Stimulated activated CD8-positive, alpha-beta memory T cell treated with anti-CD3 and anti-CD28 coated beads, Interleukin-4, amount 100 ng/mL, for 24 hours (primary cell): ENCODE measurements around the gene CSH1.
A peak's percentile ranks its signal among the peaks of the same experiment; 100 is the strongest.
"Not testable (repeated sequence)": the region's sequence is repeated elsewhere in the genome, so short reads cannot be mapped to it uniquely, and the experiment has no call there.

ENCODE experiments used
- DNase-seq: peaks from one replicate; pipeline ENCODE4 v3.0.0-alpha.2; 2020; ENCODE audit warnings: low read depth

Gene CSH1

GRCh38 chr17:63903787-63904201 is 7.4 kb upstream of the CSH1 start:
- DNase-seq: not testable (repeated sequence)

DNA sequence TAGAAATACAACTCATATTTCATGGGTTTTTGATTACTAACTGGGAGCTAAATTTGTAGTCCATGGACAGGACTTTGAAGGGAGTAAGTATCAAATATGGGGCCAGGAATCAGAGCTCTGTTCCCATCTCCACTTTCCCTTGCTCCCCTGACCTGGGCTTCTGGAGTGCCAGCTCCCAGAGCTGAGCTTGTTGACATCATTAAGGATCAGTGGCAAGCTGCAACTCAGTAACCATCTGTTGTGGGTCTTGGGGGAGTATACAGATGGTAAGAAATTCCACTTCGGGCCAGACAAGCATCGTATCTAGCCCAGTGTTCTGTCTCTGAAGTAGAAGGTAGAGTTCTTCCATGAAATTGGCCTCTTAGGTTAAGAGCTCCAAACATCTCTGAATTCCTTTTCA is 5.6 kb upstream of the CSH1 start:
- not testable (repeated sequence) for DNase-seq

DNA sequence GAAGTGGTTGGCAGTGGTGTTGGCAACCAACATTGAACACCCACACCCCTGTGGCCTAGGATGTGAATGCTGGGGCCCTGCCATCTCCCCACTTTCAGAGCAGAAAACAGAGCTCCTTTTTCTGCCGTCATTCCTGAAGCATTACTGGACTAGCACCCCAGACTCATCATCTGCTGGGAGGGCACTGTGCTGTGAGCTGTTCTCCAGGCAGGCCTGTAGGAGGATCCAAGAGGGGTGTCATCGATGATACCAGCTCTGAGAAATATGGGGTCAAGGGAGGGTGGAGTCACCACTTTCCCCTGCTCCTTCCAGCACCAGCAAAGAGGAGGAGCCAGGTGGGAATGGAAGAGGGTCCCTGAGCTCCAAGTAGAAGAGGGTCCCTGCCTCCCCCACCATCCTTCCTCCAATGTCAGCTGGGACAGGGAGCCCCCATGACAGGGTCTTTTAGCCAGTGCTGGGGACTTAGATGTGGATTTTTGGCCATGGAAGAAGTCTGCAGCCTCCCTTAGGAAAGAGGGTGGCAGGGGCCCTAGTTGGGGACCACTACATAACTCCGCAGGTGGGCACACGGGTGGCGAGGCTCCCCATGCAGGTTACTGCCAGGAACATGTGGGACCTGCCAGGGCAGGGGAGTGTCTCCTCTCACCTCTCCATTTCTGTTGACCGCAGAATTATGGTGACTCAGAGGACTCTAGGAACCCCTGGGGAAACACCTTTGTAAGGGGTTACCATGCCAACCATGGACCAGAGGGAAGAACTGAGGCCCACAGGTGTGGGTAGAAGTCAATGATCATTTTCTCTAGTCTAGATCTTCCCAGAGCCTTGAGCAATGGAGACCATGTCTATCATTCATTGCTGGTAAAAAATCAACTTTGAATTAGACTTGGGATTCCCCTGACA is 2.8 kb upstream of the CSH1 start:
- not testable (repeated sequence) for DNase-seq

DNA sequence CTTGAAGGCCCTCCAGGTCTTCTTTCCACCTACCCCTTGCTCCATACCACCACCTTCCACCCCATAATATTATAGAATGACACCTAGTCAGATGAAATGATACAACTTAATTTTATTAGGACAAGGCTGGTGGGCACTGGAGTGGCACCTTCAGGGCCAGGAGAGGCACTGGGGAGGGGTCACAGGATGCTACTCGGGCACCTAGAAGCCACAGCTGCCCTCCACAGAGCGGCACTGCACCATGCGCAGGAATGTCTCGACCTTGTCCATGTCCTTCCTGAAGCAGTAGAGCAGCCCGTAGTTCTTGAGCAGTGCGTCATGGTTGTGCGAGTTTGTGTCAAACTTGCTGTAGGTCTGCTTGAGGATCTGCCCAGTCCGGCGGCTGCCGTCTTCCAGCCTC is 1.6 kb downstream of the CSH1 start:
- DNase-seq: not testable (repeated sequence)

DNA sequence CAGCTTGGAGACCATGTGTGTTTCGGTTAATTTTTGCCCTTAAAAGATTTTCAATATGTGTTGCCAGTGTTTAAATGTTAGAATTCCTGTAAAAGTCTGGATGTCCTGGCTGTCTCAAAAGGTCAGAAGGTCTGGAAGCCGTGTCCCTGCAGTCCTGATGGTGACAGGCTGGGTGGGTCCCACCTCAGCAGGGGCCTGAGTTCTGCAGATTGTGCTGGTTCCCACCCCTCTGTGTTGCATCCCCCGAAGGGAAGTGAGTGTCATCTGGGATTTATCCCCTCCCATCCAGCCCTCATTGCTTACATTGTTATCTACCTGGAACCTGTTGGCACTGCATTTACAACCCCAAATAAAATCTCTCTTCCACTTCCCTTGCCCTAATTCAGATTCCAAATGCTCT is 2.4 kb downstream of the CSH1 start:
- DNase-seq: not testable (repeated sequence)

DNA sequence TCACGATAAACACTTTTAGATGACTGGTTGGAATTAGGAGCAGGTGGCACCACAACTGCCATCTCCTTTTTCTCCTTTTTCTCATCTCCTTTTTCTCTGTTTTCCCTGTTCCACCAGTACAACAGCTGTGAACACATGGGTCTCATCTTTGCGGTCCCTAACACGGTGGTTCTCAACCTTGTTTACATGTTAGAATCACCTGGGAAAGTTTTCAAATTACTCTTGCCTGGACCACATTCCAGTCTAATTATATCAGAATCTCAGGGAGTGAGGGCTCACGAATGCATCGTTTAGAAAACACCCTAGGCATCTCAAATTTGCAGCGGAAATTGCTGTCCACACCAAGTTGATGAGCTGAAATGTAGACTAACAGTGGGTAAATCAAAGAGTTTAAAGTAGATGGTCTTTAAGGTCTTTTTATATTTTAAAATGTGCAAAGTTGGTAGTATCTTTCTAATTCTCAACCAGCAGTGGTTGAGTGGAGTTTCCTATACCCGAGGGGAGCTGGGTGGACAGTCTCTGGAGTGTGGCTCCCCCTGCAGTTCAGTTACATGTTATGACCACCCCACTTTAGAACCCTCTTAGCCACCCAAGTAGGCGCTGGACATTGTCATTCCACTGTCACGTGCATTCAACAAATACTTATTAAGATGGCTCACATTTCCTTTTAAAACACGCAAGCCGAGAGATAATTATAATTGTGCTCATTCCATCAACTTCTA is 3.9 kb downstream of the CSH1 start:
- DNase-seq: not testable (repeated sequence)

GRCh38 chr17:63889026-63889848 is 7.1 kb downstream of the CSH1 start:
- not testable (repeated sequence) for DNase-seq

GRCh38 chr17:63885119-63885518 is 11.3 kb downstream of the CSH1 start:
- not testable (repeated sequence) for DNase-seq

GRCh38 chr17:63882626-63883126 is 13.7 kb downstream of the CSH1 start:
- DNase-seq: not testable (repeated sequence)

GRCh38 chr17:63881935-63882601 is 14.3 kb downstream of the CSH1 start, which contains the start of gene GH2:
TSS of gene GH2 (minus strand) at chr17:63881944. CDS start at chr17:63881801, 143 bp downstream.
- peak; percentile 24 for DNase-seq

GRCh38 chr17:63881337-63881736 is 15.0 kb downstream of the CSH1 start:
- not testable (repeated sequence) for DNase-seq

DNA sequence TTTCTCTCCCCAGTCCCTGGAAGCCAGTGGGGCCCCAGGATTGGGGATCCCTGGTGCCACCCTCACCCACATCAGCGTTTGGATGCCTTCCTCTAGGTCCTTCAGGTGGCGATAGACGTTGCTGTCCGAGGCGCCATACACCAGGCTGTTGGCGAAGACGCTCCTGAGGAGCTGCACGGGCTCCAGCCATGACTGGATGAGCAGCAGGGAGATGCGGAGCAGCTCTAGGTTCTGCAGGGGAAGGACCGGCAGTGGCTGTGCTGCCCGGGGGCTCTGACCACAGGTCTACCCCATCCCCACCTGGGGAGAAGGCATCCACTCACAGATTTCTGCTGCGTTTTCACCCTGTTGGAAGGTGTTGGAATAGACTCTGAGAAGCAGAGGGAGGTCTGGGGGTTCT is 15.7 kb downstream of the CSH1 start:
- DNase-seq: no peak

- DNase-seq: not testable (repeated sequence)
Measured at GRCh38 chr17:63878413-63878812, 18.0 kb downstream of the CSH1 start.

DNA sequence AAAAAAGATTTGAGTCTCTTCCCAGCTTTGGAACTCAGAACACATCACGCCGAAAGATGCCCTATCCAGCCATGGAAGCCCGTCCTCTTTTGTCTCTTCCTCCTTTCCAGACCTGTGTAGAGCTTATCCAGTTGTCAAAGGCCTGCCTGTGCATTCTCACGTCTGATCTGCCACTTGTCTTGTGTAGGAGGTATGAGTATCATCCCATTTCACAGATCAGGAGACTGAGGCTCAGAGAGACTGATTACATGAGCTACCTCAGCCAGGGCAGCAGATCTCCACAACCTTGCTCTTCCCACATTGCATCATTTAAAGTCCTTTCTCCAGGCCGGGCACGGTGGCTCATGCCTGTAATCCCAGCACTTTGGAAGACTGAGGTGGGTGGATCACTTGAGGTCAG is 21.7 kb downstream of the CSH1 start:
- DNase-seq: not testable (repeated sequence)

- not testable (repeated sequence) for DNase-seq
Measured at GRCh38 chr17:63874061-63874626, 22.2 kb downstream of the CSH1 start.

- not testable (repeated sequence) for DNase-seq
Measured at GRCh38 chr17:63873577-63873976, 22.8 kb downstream of the CSH1 start, which contains the start of gene CSH2. TSS of gene CSH2 (minus strand) at chr17:63873677. CDS start at chr17:63873614, 63 bp downstream.

GRCh38 chr17:63871646-63872365 is 24.6 kb downstream of the CSH1 start:
- DNase-seq: not testable (repeated sequence)

DNA sequence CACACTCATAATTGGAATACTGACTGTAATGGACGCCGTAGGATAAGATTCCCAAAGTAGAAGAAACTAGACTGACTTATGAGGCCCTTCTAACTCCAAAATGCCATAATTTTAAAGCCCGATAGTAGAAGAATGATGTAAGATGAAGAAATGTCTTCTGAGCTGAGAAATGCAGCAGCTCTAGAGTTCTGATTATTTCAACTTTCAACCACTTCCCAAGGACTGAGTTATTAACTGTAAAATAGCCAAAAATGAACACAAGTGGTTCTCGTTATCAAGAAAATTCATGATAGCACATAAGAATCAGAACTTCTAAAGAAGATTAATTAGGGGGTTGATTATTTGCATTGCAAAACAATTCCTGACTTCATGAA is 26.1 kb downstream of the CSH1 start:
- DNase-seq: not testable (repeated sequence)

- not testable (repeated sequence) for DNase-seq
Measured at GRCh38 chr17:63869491-63870291, 26.7 kb downstream of the CSH1 start.
